HG03196 (cell line): ENCODE measurements around the gene PACS1.

Source experiments
- ATAC-seq: cut with Tn5 transposase; IDR thresholded peaks from one replicate; pipeline ENCODE4 v1.9.1; 2021; ENCODE audit not compliant: unreplicated experiment

The PACS1 gene

GRCh38 chr11:66131937-66132632 is 62.0 kb downstream of the PACS1 start:
- ATAC-seq, result no peak

DNA sequence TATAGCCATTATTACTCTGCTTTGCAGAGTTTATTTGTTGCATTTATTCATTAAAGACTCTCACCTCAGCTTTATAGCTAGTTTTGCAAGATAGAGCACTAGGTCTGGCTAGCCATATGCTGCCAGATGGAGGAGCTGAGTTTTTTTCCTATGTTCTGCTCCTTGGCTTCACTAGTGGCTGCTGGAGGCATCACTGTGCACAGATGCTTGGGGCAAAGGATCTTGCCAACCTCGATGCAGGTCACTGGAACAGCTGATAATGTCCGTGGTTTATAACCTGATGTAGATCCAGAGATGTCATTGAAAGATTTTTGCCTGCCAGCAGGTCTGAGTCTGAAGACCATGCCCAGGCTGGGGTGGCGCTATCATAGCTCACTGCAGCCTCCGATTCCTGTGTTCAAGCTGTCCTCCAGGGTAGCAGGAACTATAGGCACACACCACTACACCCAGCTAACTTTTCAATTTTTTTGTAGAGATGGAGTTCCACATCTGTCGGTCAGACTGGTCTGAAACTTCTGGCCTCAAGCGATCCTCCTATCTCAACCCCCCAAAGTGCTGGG is 63.2 kb downstream of the PACS1 start:
- no peak for ATAC-seq

GRCh38 chr11:66136752-66137123 is 66.7 kb downstream of the PACS1 start:
- ATAC-seq, result no peak

GRCh38 chr11:66139817-66140404 is 69.8 kb downstream of the PACS1 start:
- no peak for ATAC-seq

- ATAC-seq, result no peak
Measured at GRCh38 chr11:66142370-66143263, 72.5 kb downstream of the PACS1 start.

GRCh38 chr11:66143264-66143566 is 73.1 kb downstream of the PACS1 start:
- ATAC-seq, result no peak

GRCh38 chr11:66143996-66144678 is 74.1 kb downstream of the PACS1 start:
- ATAC-seq, result no peak

- ATAC-seq, result no peak
Measured at GRCh38 chr11:66146074-66146473, 76.0 kb downstream of the PACS1 start.

GRCh38 chr11:66146940-66147339 is 76.9 kb downstream of the PACS1 start:
- ATAC-seq, result no peak

DNA sequence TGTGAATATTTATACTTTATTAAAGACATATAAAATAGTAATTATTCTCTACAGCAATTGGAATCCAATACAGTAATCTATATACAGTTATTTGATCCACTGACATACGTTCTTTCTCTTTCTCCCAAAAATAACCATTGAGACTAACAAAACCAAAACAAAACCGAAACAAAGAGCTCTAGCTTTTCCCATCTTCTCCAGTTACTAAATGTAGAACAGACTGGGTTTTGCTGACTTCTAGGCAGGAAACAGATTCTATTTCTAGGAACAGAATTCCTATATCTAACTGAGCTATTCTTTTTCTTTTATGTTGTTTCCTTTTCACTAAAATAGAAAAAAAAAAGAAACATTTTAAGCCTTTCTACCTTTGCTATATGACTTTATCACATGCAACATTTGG is 80.1 kb downstream of the PACS1 start:
- ATAC-seq, result no peak

- ATAC-seq, result no peak
Measured at GRCh38 chr11:66150725-66151124, 80.7 kb downstream of the PACS1 start.

GRCh38 chr11:66151273-66151672 is 81.2 kb downstream of the PACS1 start:
- no peak for ATAC-seq

DNA sequence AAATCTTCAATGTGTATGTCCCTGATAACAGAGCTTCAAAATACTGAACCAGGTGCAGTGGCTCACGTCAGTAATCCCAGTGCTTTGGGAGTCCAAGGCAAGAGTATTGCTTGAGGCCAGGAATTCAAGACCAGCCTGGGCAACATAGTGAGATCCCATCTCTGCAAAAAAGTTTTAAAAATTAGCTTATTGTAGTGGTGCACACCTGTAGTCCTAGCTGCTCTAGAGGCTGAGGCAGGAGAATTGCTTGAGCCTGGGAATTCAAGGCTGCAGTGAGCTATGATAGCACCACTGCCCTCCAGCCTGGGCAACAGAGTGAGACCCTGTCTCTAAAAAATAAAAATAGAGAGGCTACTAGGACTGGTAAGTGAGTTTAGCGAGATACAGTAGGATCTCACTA is 84.0 kb downstream of the PACS1 start:
- ATAC-seq, result no peak

DNA sequence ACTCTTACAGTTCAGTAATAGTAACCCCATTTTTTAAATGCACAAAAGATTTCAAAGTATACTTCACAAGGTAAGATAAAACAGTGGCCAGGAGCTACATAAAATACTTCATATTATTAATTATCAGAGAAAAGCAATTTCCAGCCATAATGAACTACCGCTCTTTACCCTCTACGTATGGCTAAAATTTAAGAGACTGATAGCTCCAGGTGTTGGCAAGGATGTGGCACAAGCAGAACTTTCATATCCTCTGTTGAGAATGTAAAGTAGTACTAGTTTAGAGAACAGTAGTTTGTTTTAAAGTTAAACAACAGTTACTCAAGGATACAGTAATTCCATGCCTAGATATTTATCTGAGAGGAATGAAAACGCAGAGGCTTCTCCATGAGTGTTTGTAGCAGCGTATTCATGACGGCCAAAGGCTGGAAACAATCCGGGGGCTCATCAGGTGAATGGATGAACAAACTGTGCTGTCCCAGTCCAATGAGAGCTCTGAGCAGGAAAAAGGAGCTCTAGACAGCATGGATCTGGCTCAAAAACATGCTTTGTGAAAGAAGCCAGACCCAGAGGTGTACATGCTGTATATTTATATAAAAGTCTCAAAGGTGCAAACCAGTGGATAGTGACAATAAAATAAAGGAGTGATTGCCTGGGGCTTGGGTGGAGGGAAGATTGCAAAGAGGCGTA is 85.5 kb downstream of the PACS1 start:
- ATAC-seq, result no peak

DNA sequence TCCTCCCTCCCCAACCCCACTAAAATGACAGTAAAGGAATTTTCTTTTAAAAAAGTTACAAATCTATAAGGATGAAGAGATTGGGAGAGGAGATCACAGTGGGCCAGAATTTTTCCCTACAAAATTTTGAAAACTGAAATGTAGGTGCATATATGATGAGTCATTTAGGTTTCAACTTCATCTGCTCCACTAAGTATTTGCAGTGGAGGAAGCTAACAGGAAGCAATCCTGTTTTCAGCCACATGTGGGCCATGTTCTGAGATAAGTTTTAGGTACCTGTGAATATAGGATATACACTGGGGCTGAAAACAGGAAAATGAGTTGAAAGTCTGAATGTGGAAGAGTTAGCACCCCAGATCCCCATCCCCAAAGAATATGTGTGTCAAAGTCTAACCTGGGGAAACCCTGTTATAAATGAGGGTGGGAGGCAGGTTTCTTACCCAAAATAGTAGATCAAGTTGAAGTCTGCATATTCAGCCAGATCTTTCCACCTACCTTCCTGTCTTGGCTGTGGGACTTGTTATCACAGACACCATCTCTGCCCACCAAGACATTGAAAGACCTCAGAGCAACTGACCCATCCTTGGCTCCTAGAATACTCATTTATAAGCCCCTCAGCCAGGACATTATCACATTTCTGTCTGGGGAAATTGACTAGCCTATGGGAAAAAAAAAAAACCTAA is 87.3 kb downstream of the PACS1 start:
- no peak for ATAC-seq

DNA sequence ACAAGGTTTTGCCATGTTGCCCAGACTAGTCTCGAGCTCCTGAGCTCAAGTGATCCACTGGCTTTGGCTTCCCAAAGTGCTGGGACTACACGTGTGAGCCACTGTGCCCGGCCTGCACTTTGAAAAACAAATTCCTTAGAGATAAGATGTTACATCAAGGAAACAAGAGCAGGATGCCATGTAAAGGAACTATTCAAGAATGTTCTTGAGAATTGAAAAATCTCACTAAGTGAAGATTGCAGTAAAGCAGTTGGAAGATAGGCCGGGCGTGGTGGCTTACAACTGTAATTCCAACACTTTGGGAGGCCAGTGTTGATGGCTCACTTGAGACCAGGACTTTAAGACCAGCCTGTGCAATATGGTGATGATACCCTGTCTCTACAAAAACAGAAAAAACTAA is 88.1 kb downstream of the PACS1 start:
- no peak for ATAC-seq

DNA sequence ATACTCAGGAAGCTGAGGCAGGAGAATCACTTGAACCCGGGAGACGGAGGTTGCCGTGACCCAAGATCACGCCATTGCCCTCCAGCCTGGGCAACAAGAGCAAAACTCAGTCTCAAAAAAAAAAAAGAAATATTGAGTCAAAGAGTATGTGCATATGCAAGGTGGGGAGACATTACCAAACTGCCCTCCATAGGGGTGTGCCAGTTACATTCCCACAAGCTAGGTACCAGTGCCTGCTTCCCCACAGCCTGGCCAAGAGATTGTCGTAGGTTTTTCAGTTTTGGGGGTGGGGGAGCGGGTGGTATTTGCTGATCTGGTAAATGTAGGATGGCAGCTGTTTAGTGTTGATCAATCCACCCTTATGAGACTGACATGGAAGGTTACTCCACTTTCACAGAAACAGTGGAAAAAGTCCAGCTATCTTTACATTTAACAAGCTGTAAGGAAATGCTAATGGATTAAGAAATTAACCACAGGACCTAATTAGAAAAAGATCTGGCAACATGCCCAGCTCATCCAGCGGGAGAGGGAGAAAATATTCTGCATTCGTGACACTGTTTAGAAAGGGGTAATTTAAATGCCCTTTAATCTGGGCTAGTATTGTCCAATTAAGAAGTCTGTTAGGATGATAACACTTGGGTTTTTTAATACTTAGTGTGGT is 89.4 kb downstream of the PACS1 start:
- no peak for ATAC-seq

GRCh38 chr11:66160709-66161108 is 90.6 kb downstream of the PACS1 start:
- ATAC-seq, result no peak

DNA sequence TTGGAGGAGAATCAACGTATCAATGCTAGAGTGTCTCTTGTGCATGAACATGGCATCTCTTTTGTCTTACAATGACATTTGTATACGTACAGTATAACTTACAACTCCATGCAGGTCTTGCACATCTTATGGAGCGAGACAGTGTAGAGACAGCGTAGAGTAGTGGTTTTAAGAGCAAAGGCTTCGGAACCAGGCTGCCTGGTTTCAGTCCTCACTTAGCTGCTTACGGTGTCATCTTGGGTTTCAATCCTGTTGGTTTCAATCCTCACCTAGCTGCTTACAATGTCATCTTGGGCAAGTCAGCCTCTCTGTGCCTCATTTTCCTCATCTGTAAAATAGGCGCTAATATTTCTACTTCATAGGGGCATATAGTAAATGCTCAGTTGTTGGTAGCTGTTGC is 98.2 kb downstream of the PACS1 start:
- no peak for ATAC-seq

- no peak for ATAC-seq
Measured at GRCh38 chr11:66172146-66172545, 102.1 kb downstream of the PACS1 start.
